M059J (cell line): Measurements from ENCODE around the gene PDZD4. TPM values are rescaled to one million over a fixed set of nuclear protein-coding genes. Genes with fewer than 3 reads are reported as not detected.

Source experiments
- DNase-seq: peaks from one replicate; pipeline ENCODE4 v3.0.0-alpha.2; 2012; ENCODE audit warnings: low read depth
- total RNA-seq: library from RNA; depleted of rRNA; stranded (reverse); fragments of >200 nt; shearing (Covaris generic); gene quantifications from 2 replicates; pipeline ENCODE4 v1.2.3, GENCODE V29; 2014; rRNA removed

Gene PDZD4
- 1.9 and 2.7 TPM in 2 replicates for total RNA-seq

DNA sequence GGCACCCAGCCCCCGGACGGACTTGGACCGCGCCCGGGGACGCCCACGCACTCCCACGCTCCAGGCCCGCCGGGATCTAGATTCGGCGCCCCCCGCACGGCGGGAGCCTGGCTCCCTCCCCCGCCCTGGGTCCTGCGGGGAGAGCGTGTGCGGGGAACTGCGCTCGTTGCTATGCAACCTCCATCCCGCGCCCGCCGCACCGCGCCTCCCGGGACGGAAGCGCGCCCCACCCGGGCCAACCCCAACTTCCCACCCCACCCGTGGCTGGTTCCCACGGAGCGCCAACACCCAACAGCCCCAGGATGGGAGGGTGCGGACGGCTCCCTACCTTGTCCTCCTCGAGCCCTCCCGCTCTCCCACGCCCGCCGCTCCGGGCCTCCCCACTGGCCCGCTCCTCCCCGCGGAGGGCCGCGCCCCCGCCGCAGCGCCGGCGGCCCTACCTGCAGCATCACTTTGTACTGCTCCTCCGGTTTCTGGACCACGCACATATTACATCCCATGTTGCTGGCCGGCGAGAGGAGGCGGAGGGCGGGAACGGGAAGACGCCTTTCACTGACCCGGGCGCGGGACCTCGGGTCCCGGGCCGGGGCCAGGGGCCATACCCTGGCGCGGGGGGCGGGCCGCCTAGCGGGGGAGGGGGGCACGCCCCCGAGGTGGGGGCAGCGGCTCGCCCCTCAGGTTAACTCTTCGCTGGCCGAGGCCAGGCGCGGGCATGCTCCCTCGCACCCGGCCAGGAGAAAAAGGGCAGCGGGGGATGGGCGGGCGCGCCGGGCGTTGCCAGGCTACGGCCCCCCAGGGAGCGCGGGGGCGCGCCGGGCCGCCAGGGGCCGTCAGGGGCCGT is at the start of gene PDZD4:
Gene PDZD4, minus strand, starts transcription at position 746 of the 841 bp plus-strand sequence. Its CDS starts 246 bp downstream, at position 500.
- no peak for DNase-seq

DNA sequence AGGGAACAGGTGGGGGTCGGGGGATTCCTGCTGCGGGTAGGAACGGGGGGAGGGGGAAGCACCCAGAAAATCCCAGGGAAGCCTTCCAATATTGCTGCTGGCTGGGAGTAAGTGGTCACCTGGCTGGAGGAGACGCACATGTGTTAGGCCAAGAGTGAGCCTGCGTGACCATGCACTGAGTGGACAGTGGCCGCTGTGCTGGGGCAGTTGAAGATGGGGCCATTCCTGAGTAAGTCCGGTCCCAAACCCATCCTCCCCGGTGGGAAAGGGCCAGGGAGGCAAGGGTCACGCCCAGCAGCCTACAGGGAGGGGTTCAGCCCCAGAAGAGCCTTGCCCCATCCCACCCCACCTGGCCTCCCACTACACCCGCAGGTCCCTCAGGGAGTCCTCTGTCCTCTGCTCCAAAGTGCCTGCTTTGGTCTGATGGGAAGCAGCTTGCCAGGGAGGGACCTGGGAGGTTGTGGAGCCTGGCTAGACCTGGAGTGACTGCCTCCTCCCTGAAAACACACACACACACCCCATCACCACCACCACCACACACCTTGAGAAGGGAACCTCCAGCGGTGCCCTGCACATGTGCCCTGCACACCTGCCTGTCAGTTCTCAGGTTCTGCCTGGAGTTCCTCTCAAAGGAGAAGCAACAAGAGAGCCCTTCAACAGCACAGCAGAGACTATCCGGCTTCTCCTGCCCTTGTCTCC is 49.5 kb upstream of the PDZD4 start:
- no peak for DNase-seq

DNA sequence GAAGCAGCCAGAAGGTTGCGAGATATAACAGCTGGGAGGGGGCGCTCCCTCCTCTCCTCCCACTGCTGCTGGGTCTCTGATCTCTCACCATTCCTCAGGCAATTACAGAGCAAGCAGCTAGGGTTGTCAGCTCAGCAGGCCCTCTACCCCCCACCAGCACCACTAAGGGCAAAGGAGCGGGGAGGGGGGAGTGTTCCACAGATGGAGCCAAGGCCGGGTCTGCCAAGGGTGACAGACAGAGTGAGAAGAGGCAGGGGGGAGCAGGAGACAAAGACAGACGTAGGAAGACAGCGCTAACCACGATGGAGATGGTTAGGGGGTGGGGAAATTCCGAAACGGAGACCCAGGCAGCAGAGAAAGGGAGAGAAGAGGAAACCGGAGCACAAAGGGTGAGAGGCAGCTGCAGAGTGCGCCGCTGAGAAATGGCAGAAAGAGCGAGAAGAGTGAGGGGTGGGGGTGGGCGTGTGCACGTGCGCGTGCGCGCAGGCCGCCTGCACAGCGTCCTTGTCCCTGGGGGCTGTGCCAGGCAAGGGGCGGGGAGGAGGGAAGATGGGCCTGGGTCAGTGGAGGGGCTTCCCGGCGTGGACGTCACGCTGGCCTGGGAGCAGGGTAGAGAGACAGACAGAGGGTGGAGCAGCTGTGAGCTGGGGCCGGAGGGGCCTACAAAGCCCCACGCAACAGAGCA is 48.8 kb upstream of the PDZD4 start:
- DNase-seq: no peak

- no peak for DNase-seq
Observed at GRCh38 chrX:153878345-153878744, 48.0 kb upstream of the PDZD4 start.

DNA sequence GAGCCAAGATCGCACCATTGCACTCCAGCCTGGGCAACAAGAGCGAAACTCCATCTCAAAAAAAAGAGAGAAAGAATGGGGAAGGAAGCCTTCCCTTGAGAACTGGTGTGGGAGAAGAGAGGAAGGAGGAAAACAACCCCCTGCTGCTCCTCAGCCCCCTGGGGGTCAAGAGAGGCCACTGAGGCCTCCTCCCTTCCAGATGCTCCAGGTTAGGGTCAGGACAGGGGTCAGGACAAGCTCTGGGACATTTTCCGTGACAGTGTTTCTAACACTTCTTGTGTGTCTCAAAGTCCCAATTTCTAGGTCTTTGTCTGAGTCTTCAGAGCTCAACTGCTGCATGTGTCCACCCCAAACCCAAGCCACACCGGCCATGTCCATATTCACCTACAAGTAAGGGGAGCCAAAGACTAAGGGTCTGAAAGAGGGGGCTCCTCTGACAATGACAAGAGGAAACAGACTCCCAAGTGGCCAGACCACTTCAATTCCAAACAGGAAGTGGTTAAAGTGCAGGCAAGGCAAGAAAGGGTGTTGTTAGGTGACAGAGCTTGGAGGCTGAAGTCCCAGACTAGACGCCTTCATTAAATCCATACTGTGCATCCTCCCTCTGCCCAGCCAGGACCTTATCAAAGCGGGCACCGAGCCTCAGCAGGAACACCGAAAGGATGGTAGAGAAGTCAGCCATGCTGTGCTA is 47.4 kb upstream of the PDZD4 start:
- DNase-seq: no peak

DNA sequence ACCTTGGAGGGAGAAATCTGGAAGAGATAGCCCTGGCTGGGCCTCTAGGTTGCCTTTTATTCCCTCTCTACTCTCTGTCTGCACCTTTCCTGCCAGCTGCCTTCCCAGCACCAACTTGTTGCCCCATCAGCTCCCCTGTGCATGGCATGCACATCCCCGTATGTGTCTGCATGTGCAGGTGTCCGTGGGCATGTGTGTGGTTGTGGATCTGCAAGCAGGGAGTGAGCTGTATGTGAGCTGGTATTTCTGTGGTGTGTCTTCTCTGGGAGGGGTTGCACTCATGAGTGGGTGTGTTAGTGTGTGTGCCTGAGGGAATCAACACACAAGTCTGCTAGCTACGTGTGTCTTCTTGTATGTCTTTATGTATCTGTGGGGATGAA is 45.8 kb upstream of the PDZD4 start:
- no peak for DNase-seq

DNA sequence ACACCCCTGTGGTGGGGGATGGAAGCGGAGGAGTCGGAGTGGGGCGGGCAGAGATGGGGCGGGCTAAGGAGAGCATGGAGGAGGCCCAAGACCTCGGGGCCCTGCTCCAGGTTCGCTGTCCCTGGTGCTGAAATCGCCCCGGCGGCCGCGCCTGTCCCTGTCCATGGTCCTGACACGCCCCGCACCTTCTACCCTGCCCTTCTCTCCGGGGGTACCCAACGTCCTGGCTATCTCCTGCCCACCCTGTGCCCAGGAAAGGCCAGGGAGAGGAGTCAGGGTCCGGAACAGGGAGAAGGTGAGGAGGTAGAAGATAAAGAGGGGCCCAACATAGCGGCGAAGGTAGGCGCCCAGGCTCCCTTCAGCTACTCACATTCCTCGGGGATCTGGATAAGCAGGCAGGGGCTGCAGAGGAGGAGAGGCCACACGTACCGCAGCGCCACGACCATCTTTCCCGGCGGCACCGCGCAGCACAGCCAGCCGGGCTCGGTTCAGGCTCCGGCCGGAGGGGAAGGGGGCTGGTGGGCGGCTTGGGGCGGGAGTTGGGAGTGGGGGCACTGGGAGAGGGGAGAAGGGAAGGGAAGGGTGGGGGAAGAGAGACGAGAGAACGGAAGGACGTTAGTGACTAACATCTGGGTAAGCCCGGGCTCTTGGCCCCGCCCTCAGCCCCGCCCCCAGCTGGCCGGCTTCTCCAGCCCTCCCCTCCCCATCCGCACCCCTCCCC is 45.2 kb upstream of the PDZD4 start:
- no peak for DNase-seq

DNA sequence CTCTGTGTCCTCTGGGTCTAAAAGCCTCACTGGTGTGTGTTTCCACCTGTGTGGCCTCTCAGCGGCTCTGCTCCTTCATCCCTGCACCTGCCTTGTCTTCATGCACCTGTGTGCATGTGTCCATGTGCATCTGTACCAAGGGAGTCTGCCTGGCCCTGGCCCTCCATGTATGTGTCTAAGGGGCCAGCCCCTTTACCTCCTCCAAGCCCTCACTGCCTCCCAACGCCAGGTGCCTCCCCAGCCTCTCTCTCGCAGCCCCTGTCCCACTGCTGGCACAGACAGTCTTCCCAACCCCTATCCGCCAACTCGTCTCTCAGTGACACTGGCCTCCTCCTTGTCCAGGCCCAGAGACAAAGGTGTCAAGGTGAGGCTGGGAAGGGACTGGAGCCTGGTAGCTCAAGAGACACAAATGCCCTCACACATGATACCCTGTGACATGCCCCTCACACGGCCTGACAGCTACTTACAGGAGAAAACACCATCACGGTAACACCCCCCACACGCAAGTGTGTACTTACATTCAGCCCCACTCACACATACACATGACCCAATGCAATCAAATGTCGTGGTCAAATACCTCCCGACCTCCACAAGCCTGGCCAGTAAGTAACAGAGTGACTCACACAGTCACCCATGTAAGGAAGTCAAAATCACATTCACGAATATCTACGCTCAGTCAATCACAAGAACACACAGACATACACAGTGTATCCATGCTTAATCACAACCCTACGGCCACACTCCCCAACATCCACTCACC is 44.2 kb upstream of the PDZD4 start:
- no peak for DNase-seq

DNA sequence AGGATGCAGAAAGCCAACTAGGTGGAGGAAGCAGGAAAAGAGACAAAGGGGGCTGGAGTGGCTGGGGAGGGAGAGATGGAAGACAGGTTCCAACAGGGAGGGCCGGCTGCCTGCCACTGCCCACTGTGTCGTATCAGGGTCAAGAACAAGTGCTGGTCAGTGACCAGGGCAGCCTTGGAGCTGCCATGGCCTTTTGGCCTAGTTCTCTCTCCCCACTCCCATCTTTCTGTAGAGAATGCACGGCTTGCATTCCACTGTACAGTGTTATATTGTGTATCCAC is 43.7 kb upstream of the PDZD4 start:
- no peak for DNase-seq

- no peak for DNase-seq
Observed at GRCh38 chrX:153873282-153874084, 43.1 kb upstream of the PDZD4 start.

GRCh38 chrX:153871946-153872878 is 41.9 kb upstream of the PDZD4 start:
- DNase-seq: no peak

DNA sequence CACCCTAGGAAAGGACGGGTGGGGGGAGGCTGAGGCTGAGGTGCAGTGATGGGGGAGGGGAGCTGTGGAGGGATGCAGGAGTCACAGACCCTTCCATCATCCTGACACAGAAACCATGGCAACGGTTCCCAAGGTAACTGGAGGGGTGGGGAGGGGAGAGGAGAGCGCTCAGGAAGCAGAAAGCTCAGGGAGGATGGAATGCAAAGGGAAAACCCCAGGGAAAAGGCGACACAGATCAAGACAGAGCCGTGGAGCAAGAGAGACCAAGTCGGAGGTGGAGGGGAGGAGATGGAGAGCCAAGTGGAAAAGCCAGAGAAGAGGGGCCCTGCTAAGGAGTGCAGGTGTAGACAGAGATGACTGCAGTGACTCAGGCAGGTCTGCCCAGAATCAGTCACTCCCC is 41.1 kb upstream of the PDZD4 start:
- DNase-seq: no peak

GRCh38 chrX:153870791-153871360 is 40.5 kb upstream of the PDZD4 start:
- no peak for DNase-seq

DNA sequence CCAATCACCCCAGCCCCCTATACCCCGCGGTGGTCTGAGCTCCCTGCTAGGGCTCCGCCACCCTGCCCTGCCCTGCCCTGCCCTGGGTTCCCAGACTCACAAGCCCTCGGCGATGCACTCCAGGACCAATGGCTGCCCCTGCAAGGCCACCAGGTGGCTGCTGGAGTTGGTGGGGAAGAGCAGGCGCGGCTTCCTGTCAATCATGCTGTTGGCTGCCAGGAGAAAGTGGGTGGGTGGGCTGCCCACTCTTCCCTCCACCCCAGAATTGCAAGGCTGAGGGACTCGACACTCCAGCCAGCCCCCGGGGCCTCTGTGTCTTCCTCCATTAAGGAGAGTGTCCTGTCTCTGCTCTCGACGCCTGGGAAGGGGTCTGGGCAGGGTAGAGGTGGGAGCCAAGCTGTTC is 39.9 kb upstream of the PDZD4 start:
- DNase-seq: no peak

- DNase-seq: no peak
Observed at GRCh38 chrX:153869473-153870287, 39.3 kb upstream of the PDZD4 start.

DNA sequence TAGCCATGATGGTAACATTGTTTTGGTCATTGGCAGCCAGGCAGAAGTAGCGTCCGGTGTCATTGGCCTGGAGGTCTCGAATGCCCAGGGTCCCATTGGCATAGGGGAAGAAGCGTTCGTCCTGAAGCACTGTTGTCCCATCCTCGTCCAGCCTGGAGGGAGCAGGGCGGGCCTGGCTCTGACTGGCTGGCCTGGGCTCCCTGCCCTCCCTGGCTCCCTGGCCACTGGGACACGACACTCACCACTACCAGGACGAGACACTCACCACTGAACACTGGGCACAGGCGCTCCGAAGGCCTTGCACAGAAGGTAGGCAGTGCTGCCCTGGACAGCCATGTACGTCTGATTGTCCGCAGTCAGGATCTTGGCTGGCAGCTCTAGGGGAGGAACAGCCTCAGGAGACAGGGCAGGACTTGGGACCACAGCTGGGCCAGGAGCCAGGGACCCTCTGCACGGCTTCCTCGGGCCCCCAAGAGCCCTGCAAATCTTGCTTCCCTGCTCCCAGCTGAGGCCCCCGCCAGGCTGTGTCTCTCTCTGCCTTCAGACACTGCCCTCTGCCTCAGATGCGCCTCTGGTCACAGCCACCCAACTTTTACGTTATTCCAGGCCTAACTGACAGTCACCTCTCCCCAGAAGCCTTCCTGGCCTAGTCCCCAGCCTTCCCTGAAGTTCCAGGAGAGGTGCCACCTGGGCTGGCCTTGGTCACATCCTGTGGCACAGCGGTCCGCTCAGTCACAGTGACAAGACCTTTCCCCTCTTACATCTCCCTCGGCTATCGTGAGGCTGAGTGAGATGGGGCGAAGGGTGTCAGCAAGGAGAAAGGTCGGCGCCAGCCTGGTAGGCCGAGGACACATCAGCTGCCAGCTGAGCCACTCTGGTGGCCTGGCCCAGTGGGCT is 38.5 kb upstream of the PDZD4 start:
- DNase-seq: no peak

DNA sequence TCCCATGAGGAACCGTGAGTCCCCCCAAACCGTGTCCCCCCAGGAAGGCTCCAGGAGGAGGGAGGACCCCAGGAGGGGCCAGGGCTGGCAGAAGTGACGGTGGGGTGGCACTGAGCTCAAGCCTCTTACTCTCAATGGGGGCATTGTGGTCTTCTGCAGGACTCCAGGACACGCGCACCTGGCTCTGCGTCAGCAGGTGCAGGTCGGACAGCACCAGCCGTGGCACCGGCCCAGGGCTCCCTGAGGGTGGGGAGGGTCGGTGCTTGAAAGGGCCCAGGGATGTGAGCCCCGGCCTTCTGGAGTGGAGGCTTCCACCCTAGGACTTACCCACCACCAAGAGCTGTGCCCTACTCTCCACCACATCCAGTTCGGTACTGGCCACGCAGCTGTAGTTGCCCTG is 37.3 kb upstream of the PDZD4 start:
- no peak for DNase-seq
